ENCODE data around the gene TMEM170A.

The TMEM170A gene

DNA sequence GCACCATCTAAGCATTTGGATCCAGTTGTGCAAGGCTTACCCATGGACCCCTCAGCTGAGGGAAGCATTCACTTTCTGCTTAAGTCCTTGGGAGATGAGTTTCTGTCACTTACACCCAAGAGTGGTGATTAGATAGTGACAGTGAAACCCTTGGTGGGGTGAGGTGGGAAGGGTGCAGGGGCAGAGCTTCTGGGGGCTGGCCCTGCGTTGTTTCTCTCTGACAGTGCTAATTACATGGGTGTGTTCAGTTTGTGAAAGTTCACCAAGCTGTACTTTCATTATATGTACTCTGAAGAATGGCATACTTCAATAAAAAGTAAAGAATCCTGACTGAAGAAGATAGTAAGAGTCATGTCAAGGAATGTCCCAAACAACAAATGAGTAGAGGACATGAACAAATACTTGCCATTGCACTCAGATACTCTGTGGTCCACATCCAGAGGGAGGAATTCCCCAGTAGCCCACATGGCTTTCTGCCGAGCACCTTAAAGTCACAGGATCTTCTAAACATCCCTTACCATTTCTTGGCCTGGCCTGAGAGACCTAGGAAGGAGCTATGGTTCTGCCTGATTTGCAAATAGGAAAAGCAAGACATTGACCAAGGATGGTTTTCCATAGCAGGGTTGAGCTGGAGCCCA lies 22.3 kb upstream of the TMEM170A start:
- TF ChIP-seq, protein P1, sequence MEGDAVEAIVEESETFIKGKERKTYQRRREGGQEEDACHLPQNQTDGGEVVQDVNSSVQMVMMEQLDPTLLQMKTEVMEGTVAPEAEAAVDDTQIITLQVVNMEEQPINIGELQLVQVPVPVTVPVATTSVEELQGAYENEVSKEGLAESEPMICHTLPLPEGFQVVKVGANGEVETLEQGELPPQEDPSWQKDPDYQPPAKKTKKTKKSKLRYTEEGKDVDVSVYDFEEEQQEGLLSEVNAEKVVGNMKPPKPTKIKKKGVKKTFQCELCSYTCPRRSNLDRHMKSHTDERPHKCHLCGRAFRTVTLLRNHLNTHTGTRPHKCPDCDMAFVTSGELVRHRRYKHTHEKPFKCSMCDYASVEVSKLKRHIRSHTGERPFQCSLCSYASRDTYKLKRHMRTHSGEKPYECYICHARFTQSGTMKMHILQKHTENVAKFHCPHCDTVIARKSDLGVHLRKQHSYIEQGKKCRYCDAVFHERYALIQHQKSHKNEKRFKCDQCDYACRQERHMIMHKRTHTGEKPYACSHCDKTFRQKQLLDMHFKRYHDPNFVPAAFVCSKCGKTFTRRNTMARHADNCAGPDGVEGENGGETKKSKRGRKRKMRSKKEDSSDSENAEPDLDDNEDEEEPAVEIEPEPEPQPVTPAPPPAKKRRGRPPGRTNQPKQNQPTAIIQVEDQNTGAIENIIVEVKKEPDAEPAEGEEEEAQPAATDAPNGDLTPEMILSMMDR (IDR thresholded peaks at IDR 0.05; ENCODE audit: low read depth, low read length, missing control alignments), result no peak
- no peak for DNase-seq (ENCODE audit: extremely low read depth, low read depth)
- H3K4me3 ChIP-seq (replicated peaks; ENCODE audit: low read depth, low read length), result no peak overlapping the region

GRCh38 chr16:75486014-75486675 lies 21.7 kb upstream of the TMEM170A start:
- DNase-seq (ENCODE audit: extremely low read depth, low read depth), result no peak
- TF ChIP-seq, protein P1 (IDR thresholded peaks at IDR 0.05; ENCODE audit: low read depth, low read length, missing control alignments), result no peak
- no peak overlapping the region for H3K4me3 ChIP-seq (replicated peaks; ENCODE audit: low read depth, low read length)

DNA sequence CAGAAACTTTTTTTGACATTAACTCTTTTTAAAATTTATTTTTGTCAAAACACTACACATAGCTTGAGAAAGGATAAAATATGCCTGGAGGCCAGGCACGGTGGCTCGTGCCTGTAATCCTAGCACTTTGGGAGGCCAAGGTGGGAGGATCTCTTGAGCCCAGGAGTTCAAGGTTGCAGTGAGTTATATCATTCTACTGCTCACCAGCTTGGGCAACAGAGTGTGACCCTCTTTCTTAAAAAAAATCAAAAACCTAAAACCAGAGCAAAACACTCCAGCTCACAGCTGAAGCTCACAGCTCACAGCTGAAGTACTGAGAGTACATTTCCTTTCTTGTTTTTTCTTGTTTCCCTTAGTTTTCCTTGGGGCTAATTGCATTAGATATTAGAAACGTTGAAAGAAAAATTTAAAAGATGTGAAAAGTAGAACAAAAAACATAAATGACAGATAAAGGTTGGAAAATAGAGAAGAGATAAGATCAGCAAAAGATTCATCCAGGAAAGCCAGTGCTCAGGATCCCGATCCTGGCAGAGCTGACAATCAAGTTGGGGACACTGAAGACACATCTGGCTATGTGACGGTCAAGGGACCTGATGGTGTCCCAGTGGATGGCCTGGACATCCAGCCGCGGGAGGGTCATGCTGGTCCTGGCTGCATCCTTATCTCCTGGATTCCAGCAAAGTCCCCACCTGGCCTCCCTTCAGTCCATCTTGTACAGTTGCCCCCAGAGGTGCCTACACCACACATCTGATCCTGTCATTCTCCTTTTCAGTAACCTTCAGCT lies 20.9 kb upstream of the TMEM170A start:
- TF ChIP-seq, protein P1 (IDR thresholded peaks at IDR 0.05; ENCODE audit: low read depth, low read length, missing control alignments), result no peak
- H3K4me3 ChIP-seq (replicated peaks; ENCODE audit: low read depth, low read length), result no peak overlapping the region

GRCh38 chr16:75483222-75483621 lies 18.7 kb upstream of the TMEM170A start:
- H3K4me3 ChIP-seq (replicated peaks; ENCODE audit: low read depth, low read length), result no peak overlapping the region
- DNase-seq (ENCODE audit: extremely low read depth, low read depth), result no peak
- TF ChIP-seq, protein P1 (IDR thresholded peaks at IDR 0.05; ENCODE audit: low read depth, low read length, missing control alignments), result no peak

More for the DNA sequence above, 20.9 kb upstream of the TMEM170A start:
- no peak for DNase-seq (ENCODE audit: extremely low read depth, low read depth)

DNA sequence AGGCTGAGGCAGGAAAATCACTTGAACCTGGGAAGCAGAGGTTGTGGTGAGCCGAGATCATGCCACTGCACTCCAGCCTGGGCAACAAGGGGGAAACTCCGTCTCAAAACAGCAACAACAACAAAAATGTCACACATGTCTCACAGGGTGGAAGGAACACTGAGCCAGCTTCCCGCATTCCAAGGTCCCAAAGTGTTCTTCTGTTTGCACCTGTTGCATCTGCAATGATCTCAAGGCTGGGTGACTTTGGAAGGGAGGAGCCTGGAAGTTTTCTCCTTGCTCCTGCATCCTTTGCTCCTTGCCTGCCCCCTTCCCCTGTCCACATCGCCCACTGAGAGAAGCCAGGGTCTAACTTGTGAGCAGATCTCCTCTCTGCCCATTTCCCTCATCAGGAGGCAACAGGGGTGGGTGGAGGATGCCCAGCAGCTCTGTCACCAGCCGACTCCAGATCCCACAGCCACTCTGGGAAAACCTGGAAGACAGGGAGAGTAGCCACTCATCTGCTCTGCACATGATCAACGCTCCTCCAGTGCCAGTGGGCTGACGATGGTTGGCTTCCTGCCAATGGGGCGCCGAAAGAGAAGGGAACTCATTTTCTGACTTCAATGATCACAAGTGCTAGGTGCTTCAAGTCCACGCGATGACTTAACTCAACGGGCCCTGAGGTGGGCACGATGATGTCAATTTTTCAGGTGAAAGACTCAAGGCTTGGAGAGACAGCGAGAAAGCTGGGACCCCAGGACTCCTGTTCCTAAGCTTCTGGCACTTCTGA lies 18.1 kb upstream of the TMEM170A start:
- TF ChIP-seq, protein P1 (IDR thresholded peaks at IDR 0.05; ENCODE audit: low read depth, low read length, missing control alignments), result no peak
- no peak for DNase-seq (ENCODE audit: extremely low read depth, low read depth)
- no peak overlapping the region for H3K4me3 ChIP-seq (replicated peaks; ENCODE audit: low read depth, low read length)

DNA sequence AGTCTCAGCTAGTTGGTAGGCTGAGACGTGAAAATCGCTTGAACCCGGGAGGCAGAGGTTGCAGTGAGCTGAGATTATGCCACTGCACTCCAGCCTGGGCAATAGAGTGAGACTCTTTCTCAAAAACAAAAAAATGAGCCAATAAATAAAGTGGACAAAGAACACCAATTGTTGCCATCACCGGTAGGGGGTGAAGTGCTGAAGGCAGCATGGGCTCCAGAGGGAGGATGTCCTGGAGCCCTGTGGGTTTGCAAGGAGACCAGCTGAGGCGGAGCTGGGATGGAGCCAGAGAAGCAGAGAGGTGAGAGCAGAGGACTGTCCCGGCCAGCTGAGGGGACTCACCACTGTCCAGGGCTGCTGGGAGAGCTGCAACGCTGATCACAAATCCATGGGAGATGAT lies 17.0 kb upstream of the TMEM170A start:
- H3K4me3 ChIP-seq (replicated peaks; ENCODE audit: low read depth, low read length), result no peak overlapping the region
- TF ChIP-seq, protein P1 (IDR thresholded peaks at IDR 0.05; ENCODE audit: low read depth, low read length, missing control alignments), result no peak
- no peak for DNase-seq (ENCODE audit: extremely low read depth, low read depth)
